Right cardiac atrium (tissue), 5 donors: ENCODE measurements around the gene RNF32. TPM values are rescaled to one million over a fixed set of nuclear protein-coding genes. Genes with fewer than 3 reads are reported as not detected.

Experiments used
- ATAC-seq, 2 donors: fragments of 200-7000 bp; cut with Tn5 transposase; one replicate each; pipeline versions ENCODE4 v1.8.0 to v1.9.1; 2020; ENCODE audit warnings: moderate library complexity in 2 of 2, mild to moderate bottlenecking in 1 of 2
- DNase-seq, 3 donors: peaks; one replicate each; pipeline ENCODE4 v3.0.0-alpha.2; 2020
- H3K27ac ChIP-seq: one replicate; pipeline ENCODE4 v1.5.1; 2013; ENCODE audit warnings: mild to moderate bottlenecking, low read length, control low read depth, moderate library complexity
- H3K27me3 ChIP-seq: one replicate; pipeline ENCODE4 v1.6.1; 2013; ENCODE audit not compliant: control insufficient read depth, insufficient read depth
- H3K4me1 ChIP-seq: one replicate; pipeline ENCODE4 v1.6.1; 2013; ENCODE audit warnings: low read length; ENCODE audit not compliant: control insufficient read depth, insufficient read depth
- H3K4me3 ChIP-seq: one replicate; pipeline ENCODE4 v1.5.1; 2013; ENCODE audit warnings: low read length, control low read depth
- H3K9me3 ChIP-seq: one replicate; pipeline ENCODE4 v1.6.1; 2013; ENCODE audit warnings: low read length; ENCODE audit not compliant: control insufficient read depth
- WGBS: extraction: QIAGEN DNeasy Blood & Tissue Kit; methylation state at CpG from one replicate; pipeline ENCODE4 v1.1.7; 2013; 5-methylcytosine and 5-hydroxymethylcytosine counted together
- intact Hi-C, 4 donors: fragments of 100-400 bp; cut with DNase I; formaldehyde crosslinking; loops; one replicate each; pipeline versions ENCODE4 v1.11.0 to v1.14.0; 2022 to 2023
- polyA plus RNA-seq: library from polyadenylated mRNA; stranded (reverse); fragments of 200-250 nt; gene quantifications from one replicate; pipeline ENCODE4 v1.2.3, GENCODE V29; 2013
- total RNA-seq, 4 donors: library from RNA; stranded (reverse); fragmentation: NEBNext Ultra II Directional; extraction: Animal tissue kit (Norgen Biotek cat#: 25700); gene quantifications; one replicate each; pipeline ENCODE4 v1.2.1, GENCODE V29; 2021
- donor health status: healthy with polysubstance abuse.
- donor health status: DM: no; HTN: yes; CAD: no.
- donor health status: DM: no; HTN: no; CAD: no.
- donor health status: DM: no; HTN: yes; CAD: no; lungs with severe emphysema.
- donor health status: DM: yes; HTN: yes; CAD: no.

RNF32 gene
- total and polyA plus RNA-seq, 5 donors, result 0.47 to 1.3 (median 0.49) TPM

DNA sequence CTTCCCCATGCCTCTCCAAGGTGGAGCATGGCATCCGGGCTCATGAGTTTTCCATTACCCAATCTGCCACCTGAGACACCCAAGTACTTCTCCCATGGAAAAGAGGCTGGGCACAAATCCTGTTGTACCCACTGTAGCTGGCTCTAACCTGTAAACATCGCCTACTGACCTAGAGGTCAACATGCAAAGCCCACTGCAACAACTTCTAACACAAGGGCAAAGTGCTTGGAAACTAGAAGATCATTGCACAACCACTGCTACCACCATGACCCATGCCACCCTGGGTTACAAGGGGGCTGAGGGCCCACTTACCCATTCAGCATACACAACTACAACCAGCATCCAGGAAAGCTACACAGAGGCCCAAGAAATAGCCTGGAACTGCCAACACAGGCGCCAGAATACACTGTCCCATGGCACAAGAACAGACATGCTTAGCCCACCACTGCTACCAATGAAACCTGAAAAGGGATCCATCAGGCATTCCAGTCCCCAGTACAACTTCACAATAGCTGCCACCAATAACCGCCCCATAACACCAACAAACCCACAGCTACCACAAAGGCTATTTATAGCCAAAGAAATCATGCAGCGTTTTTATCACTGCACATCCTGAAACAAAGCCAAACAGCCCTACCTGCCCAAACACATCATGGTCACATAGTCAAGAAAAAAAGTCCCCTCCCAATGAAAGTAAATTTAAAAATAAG is 63.4 kb downstream of the RNF32 start:
- intact Hi-C loops, result loop anchor here in 1 of 4 donors (5.0 kb wide), 1 partner anchor 63 kb away; no protein-coding TSS in a partner anchor
- no peak for ATAC-seq

DNA sequence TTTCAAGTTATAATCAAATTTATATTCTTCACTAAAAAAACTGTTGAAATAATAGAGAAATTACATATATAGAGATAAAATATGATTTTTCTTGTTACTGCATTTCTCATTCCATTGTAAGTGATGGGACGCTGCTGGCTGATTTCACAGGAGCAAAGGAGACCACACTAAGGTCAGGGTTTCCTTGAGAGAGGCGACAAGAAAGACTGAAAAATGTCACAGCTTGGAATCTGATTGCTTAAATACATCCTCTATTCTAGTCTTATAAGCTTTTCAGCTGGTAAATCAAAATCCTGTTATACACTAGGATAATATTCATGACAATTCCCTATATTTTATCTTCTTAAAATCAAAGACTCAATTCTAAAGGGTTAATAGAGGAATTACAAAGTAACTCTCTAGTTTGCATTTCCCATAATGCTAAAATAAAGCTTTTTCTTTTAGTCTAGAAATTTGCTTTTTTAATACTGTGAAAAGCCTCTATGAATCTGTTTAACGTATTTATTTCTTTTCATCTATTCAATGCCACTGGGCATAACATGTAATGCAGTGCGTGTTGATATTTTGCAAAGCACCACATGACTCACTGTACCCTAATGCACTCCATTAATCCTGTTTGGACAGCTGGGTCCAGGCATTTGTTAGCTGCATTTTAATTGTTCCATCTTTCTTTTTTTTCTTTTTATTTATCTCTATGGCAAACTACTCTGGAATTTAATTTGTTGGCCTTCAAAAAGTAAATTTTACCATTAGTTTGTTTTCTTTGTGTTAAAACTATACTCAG is 81.7 kb downstream of the RNF32 start:
- Histone ChIP-seq H3K4me1 (no peaks in the 10 kb centered on the region), H3K27ac (no peak overlapping the region), H3K9me3 (no peaks in the 10 kb centered on the region), H3K4me3 (no peak overlapping the region), H3K27me3 (no peaks in the 10 kb centered on the region)
- intact Hi-C loops, result no loop called here
- no peak for ATAC-seq
- DNase-seq, result no peak
- 94% methylated on average over 4 of the region's 4 CpGs for WGBS

More for the DNA sequence above, 63.4 kb downstream of the RNF32 start:
- 83% methylated on average over 5 of the region's 5 CpGs for WGBS
- Histone ChIP-seq H3K4me1 (peaks cover 4% of the 10 kb centered on the region), H3K27me3 (no peaks in the 10 kb centered on the region), H3K27ac (no peak overlapping the region), H3K4me3 (no peak overlapping the region), H3K9me3 (peaks cover 4% of the 10 kb centered on the region)
- no peak for DNase-seq

DNA sequence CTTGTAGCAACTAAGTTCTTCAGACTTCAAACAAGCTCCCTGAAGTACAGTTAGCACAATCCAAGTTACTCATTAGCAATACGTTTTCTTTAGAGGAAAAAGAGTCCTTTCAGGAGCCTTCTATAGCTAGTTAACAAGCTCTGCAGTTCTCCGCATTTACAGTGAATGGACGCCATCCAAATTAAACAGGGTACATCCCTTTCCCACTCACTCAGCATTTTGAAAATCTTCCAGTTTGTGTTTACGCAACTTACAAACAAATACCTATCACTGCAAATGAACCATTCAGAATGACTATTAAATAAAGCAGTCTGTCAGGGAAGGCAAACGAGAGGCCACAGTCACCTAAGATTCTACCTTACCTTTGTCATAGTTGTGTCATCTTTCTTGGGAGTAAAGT is 84.5 kb downstream of the RNF32 start:
- Histone ChIP-seq H3K9me3 (no peaks in the 10 kb centered on the region), H3K4me1 (no peaks in the 10 kb centered on the region), H3K27ac (no peak overlapping the region), H3K4me3 (no peak overlapping the region), H3K27me3 (no peaks in the 10 kb centered on the region)
- ATAC-seq (peak in 1 of 2 donors; percentile 61), DNase-seq (no peak)
- WGBS, result 90% methylated on average over 5 of the region's 5 CpGs
- intact Hi-C loops, result no loop called here

DNA sequence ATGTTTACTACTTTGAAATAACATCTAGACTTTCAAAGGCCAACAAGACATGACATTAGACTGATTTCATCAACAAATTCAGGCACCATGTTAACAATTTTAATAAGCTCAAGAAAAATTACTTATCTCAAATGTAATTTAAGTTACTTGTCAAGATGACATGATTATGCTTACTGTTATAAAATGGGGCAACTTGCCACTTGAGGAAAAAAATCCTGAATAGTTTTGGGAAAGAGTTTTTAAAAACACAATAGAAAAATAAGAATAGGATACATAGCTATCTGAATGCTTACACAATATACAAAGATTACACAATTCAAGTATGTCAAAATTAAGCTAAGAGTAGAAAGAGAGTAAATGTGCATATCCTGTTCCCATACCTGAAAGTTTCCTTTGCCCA is 85.4 kb downstream of the RNF32 start:
- no peak for ATAC-seq
- Histone ChIP-seq H3K4me3 (no peak overlapping the region), H3K27ac (no peak overlapping the region), H3K9me3 (no peaks in the 10 kb centered on the region), H3K27me3 (no peaks in the 10 kb centered on the region), H3K4me1 (no peaks in the 10 kb centered on the region)
- intact Hi-C loops, result no loop called here
- no peak for DNase-seq
